H1 (cell line): ENCODE measurements around the gene SLC26A8. TPM values are rescaled to one million over a fixed set of nuclear protein-coding genes. Genes with fewer than 3 reads are reported as not detected.

ENCODE experiments used
- EZH2 ChIP-seq: fragments of 200-600 bp; sonication (generic); IDR thresholded peaks from 2 replicates; pipeline ENCODE4 v1.7.1; 2012; ENCODE audit warnings: low read depth, mild to moderate bottlenecking, moderate library complexity, low read length, inconsistent platforms; ENCODE audit not compliant: severe bottlenecking
- HDAC2 ChIP-seq, 2 experiments: fragments of 300-600 bp in 1 of 2; sonication (generic) in 1 of 2; IDR thresholded peaks; 2 replicates each; pipeline ENCODE4 v1.6.1; 2011 to 2012; ENCODE audit warnings: low read depth in 2 of 2, low read length in 2 of 2, mild to moderate bottlenecking in 2 of 2, moderate library complexity in 2 of 2, borderline replicate concordance in 1 of 2, inconsistent platforms in 1 of 2
- JUND ChIP-seq: IDR thresholded peaks from 2 replicates; pipeline ENCODE4 v1.6.1; 2011; ENCODE audit warnings: mild to moderate bottlenecking, improper control_type of control experiment, low read length
- RXRA ChIP-seq: IDR thresholded peaks from 2 replicates; pipeline ENCODE4 v1.6.1; 2011; ENCODE audit warnings: low read depth, mild to moderate bottlenecking, low read length, moderate library complexity; ENCODE audit not compliant: insufficient read depth
- SP4 ChIP-seq: IDR thresholded peaks from 2 replicates; pipeline ENCODE4 v1.6.1; 2012; ENCODE audit warnings: low read length, inconsistent platforms
- polyA plus RNA-seq, 7 experiments: library from polyadenylated mRNA; depleted of rRNA in 3 of 7; stranded (reverse) in 5 of 7; unstranded in 2 of 7; fragments of >200 nt in 5 of 7; fragments of 200-250 nt in 2 of 7; gene quantifications; 1 replicate in 5 of 7; 2 replicates in 1 of 7; 4 replicates in 1 of 7; pipeline versions ENCODE4 v1.2.1 to v1.2.3, GENCODE V29; 2011 to 2013; ENCODE audit warnings: missing spikeins in 2 of 7, mixed read lengths in 2 of 7
- total RNA-seq: library from RNA; stranded (reverse); fragmentation: NEBNext Ultra II Directional; extraction: Animal tissue kit (Norgen Biotek cat#: 25700); gene quantifications from 2 replicates; pipeline ENCODE4 v1.2.1, GENCODE V29; 2021

The SLC26A8 gene
- total and polyA plus RNA-seq, 2 of the 8 experiments (the other 6 are each of a cell fraction or from before 2014, with no cell fraction given), result 0.56 to 0.57 TPM

DNA sequence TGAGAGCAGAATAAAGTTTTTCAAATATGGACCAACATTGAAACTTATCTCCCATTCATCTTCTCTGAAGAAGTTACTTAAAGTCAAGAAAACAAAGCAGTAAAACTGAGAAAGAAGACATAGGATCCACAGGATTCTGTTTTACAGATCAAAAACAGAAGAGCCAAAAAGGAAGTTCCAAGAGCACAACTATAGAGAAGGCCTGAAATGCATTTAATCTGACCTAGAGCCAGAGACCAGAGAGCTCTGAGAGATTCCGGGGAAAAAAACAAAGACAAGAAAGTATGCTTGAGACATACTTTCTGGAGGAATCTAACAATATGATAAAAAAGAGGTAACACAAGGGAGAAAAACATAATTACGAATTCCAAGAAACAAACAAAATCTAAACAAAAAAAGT lies 129.7 kb downstream of the SLC26A8 start (continued):
- no peak for TF ChIP-seq JUND
- no peak for TF ChIP-seq EZH2
- no peak for TF ChIP-seq RXRA
- TF ChIP-seq HDAC2 (IDR thresholded peaks at IDR 0.05; ENCODE audit: borderline replicate concordance in 1 of 2, low read depth in 2 of 2, low read length in 2 of 2), result no peak
- TF ChIP-seq SP4, result no peak

Other genes with a start within 250 kb of the SLC26A8 start
- 1.4 TPM in 2 replicates for gene CLPSL2, start 248.0 kb downstream of the SLC26A8 start, total RNA-seq
- 3.2 and 3.4 TPM in 2 replicates for gene CLPSL2, start 248.0 kb downstream of the SLC26A8 start, polyA plus RNA-seq (2011; rRNA removed)
- not detected in 2 replicates for gene CLPSL1, start 243.6 kb downstream of the SLC26A8 start, total RNA-seq
- 0.88 TPM in 1 of 2 replicates, not detected in the other for gene CLPSL1, start 243.6 kb downstream of the SLC26A8 start, polyA plus RNA-seq (2011; rRNA removed)
- gene CLPS, start 227.3 kb downstream of the SLC26A8 start, total RNA-seq, result not detected in 2 replicates
- not detected in 2 replicates for gene CLPS, start 227.3 kb downstream of the SLC26A8 start, polyA plus RNA-seq (2011; rRNA removed)
- not detected in 2 replicates for gene LHFPL5, start 219.3 kb downstream of the SLC26A8 start, total RNA-seq
- gene LHFPL5, start 219.3 kb downstream of the SLC26A8 start, polyA plus RNA-seq (2011; rRNA removed), result 0.03 TPM in 1 of 2 replicates, not detected in the other
- 102 and 116 TPM in 2 replicates for gene SRPK1, start 103.5 kb downstream of the SLC26A8 start, total RNA-seq
- 17.2 and 25.7 TPM in 2 replicates for gene SRPK1, start 103.5 kb downstream of the SLC26A8 start, polyA plus RNA-seq (2011; rRNA removed)
- 33.2 and 39.3 TPM in 2 replicates for gene MAPK14, start 3.2 kb upstream of the SLC26A8 start, total RNA-seq
- gene MAPK14, start 3.2 kb upstream of the SLC26A8 start, polyA plus RNA-seq (2011; rRNA removed), result 15.9 and 18.1 TPM in 2 replicates
- gene MAPK13, start 105.9 kb upstream of the SLC26A8 start, total RNA-seq, result 14.1 and 15.2 TPM in 2 replicates
- 10.1 and 13.5 TPM in 2 replicates for gene MAPK13, start 105.9 kb upstream of the SLC26A8 start, polyA plus RNA-seq (2011; rRNA removed)
- 37.5 and 42.3 TPM in 2 replicates for gene BRPF3, start 172.1 kb upstream of the SLC26A8 start, total RNA-seq
- 26.0 and 39.2 TPM in 2 replicates for gene BRPF3, start 172.1 kb upstream of the SLC26A8 start, polyA plus RNA-seq (2011; rRNA removed)
- not detected in 2 replicates for gene PNPLA1, start 245.4 kb upstream of the SLC26A8 start, total RNA-seq
- not detected in 2 replicates for gene PNPLA1, start 245.4 kb upstream of the SLC26A8 start, polyA plus RNA-seq (2011; rRNA removed)